GM12878 (cell line): Measurements from ENCODE around the gene GALNT9. TPM values are rescaled to one million over a fixed set of nuclear protein-coding genes. Genes with fewer than 3 reads are reported as not detected.

Experiments used
- ATAC-seq: fragments of 200-7000 bp; cut with Tn5 transposase; 3 replicates; pipeline ENCODE4 v1.9.1; 2020; ENCODE audit warnings: mild to moderate bottlenecking, moderate library complexity
- BruUV-seq: library from RNA; stranded (reverse); fragments of 400-500 nt; replicated peaks from 2 replicates; lab custom pipeline; 2021; lab: Mats Ljungman, UMichigan
- CTCF ChIA-PET: fragments of 300-600 bp; sonication (Branson Sonifier 250); formaldehyde crosslinking; extraction: SDS; loops from one replicate; lab custom pipeline; 2021; ENCODE audit warnings: inconsistent platforms; lab: Yijun Ruan, JAX
- POLR2A ChIA-PET: fragments of 350-600 bp; formaldehyde crosslinking; extraction: SDS; loops from one replicate; lab custom pipeline; 2021; ENCODE audit warnings: inconsistent platforms; lab: Charles Lee
- RAD21 ChIA-PET: fragments of 300-600 bp; sonication (Branson Sonifier 250); formaldehyde crosslinking; loops from one replicate; lab custom pipeline; 2023; ENCODE audit warnings: antibody characterized with exemption; ENCODE audit not compliant: unreplicated experiment; lab: Charles Lee
- SMC1A ChIA-PET: fragments of 300-600 bp; sonication (Branson Sonifier 250); formaldehyde crosslinking; loops from one replicate; lab custom pipeline; 2023; ENCODE audit not compliant: unreplicated experiment, uncharacterized antibody; lab: Charles Lee
- DNase-seq: peaks from one replicate; pipeline ENCODE4 v3.0.0-alpha.2; 2011; ENCODE audit warnings: low read depth, low spot score
- FAIRE-seq: peaks from 3 replicates; lab custom pipeline; 2011; peaks lifted over from hg19 to GRCh38; lab: Jason Lieb, UNC
- H2AFZ ChIP-seq: 2 replicates; pipeline ENCODE4 v1.6.0; 2011; ENCODE audit warnings: low read depth, low read length, control low read depth; ENCODE audit not compliant: control insufficient read depth
- H3K27ac ChIP-seq: 2 replicates; pipeline ENCODE4 v1.5.1; 2011; ENCODE audit warnings: control low read depth; ENCODE audit not compliant: control insufficient read depth, insufficient read depth
- H3K27me3 ChIP-seq, 2 experiments: replicated peaks in 1 of 2; 2 replicates each; pipeline versions ENCODE4 v1.6.0 to v1.6.1; 2011; ENCODE audit warnings: low read length in 1 of 2; ENCODE audit not compliant: control insufficient read depth in 2 of 2, insufficient read depth in 2 of 2
- H3K36me3 ChIP-seq, 2 experiments: 2 replicates each; pipeline ENCODE4 v1.5.1; 2011; ENCODE audit warnings: low read length in 1 of 2; ENCODE audit not compliant: control insufficient read depth in 2 of 2, insufficient read depth in 2 of 2
- H3K4me1 ChIP-seq: 2 replicates; pipeline ENCODE4 v1.6.1; 2011; ENCODE audit warnings: mild to moderate bottlenecking, low read length, moderate library complexity, mixed read lengths; ENCODE audit not compliant: control insufficient read depth, insufficient read depth
- H3K4me2 ChIP-seq: 2 replicates; pipeline ENCODE4 v1.6.0; 2011; ENCODE audit warnings: control low read depth; ENCODE audit not compliant: control insufficient read depth, insufficient read depth
- H3K4me3 ChIP-seq: fragments of 200-600 bp; sonication (generic); 2 replicates; pipeline ENCODE4 v1.5.1; 2016
- H3K79me2 ChIP-seq: 2 replicates; pipeline ENCODE4 v1.6.0; 2011; ENCODE audit warnings: low read length; ENCODE audit not compliant: control insufficient read depth, insufficient read depth
- H3K9ac ChIP-seq: 2 replicates; pipeline ENCODE4 v1.8.0; 2011; ENCODE audit warnings: low read length, control low read depth, mixed read lengths; ENCODE audit not compliant: control insufficient read depth, insufficient read depth
- H3K9me3 ChIP-seq: replicated peaks from 3 replicates; pipeline ENCODE4 v1.5.1; 2011; ENCODE audit warnings: mild to moderate bottlenecking, low read length; ENCODE audit not compliant: control insufficient read depth, insufficient read depth
- H4K20me1 ChIP-seq: 2 replicates; pipeline ENCODE4 v1.6.0; 2011; ENCODE audit not compliant: control insufficient read depth, insufficient read depth
- CREM ChIP-seq: IDR thresholded peaks from 2 replicates; pipeline ENCODE4 v1.6.1; 2014; ENCODE audit warnings: antibody characterized with exemption, low read depth
- E2F4 ChIP-seq: IDR thresholded peaks from 2 replicates; pipeline ENCODE4 v1.6.1; 2012; ENCODE audit warnings: low read depth, low read length, improper control_type of control experiment
- ESRRA ChIP-seq: IDR thresholded peaks from 2 replicates; pipeline ENCODE4 v1.6.1; 2012; ENCODE audit warnings: mild to moderate bottlenecking, low read length, improper control_type of control experiment
- HCFC1 ChIP-seq: fragments of 150-350 bp; IDR thresholded peaks from 2 replicates; pipeline ENCODE4 v1.6.1; 2014; ENCODE audit warnings: low read length
- IRF3 ChIP-seq: fragments of 450-650 bp; IDR thresholded peaks from 2 replicates; pipeline ENCODE4 v1.6.1; 2014; ENCODE audit warnings: mild to moderate bottlenecking
- JUND ChIP-seq: IDR thresholded peaks from 2 replicates; pipeline ENCODE4 v1.6.1; 2012; ENCODE audit warnings: low read depth, mild to moderate bottlenecking, low read length, improper control_type of control experiment, moderate library complexity
- NFIC ChIP-seq: IDR thresholded peaks from 2 replicates; pipeline ENCODE4 v1.6.1; 2012; ENCODE audit warnings: low read depth, mild to moderate bottlenecking, inconsistent platforms, low read length, moderate library complexity
- NKRF ChIP-seq: fragments of 450-650 bp; conservative IDR thresholded peaks from 2 replicates; pipeline ENCODE4 v1.6.1; 2017; ENCODE audit warnings: mild to moderate bottlenecking, moderate library complexity
- PML ChIP-seq: IDR thresholded peaks from 2 replicates; pipeline ENCODE4 v1.6.1; 2012; ENCODE audit warnings: low read length, inconsistent platforms
- ZBTB4 ChIP-seq: fragments of 450-650 bp; formaldehyde crosslinking; IDR thresholded peaks from 2 replicates; pipeline ENCODE4 v1.4.0; 2022; ENCODE audit warnings: mild to moderate bottlenecking, moderate library complexity
- ZZZ3 ChIP-seq: IDR thresholded peaks from 2 replicates; pipeline ENCODE4 v1.6.1; 2011; ENCODE audit warnings: low read depth; ENCODE audit not compliant: control insufficient read depth, insufficient read length
- WGBS: methylation state at CpG from one replicate; pipeline ENCODE4 v1.1.6; 2016; ENCODE audit warnings: low lambda C conversion rate; ENCODE audit not compliant: insufficient replicate concordance, insufficient coverage; ENCODE audit errors: missing lambda C conversion rate; 5-methylcytosine and 5-hydroxymethylcytosine counted together
- in situ Hi-C: fragments of 300-500 bp; cut with MboI; formaldehyde crosslinking; loops from 9 replicates; pipeline ENCODE4 v1.14.3; 2018; ENCODE audit warnings: mixed read lengths
- intact Hi-C: fragments of 100-400 bp; cut with micrococcal nuclease; formaldehyde crosslinking; loops from one replicate; pipeline ENCODE4 v1.14.2; 2022; ENCODE audit not compliant: unreplicated experiment
- polyA plus RNA-seq, 11 experiments: library from polyadenylated mRNA; depleted of rRNA in 4 of 11; unstranded in 6 of 11; stranded (reverse) in 5 of 11; fragments of >200 nt; fragmentation: Nextera tagmentation in 4 of 11; fragmentation: Illumina TruSeq in 1 of 11; extraction: Ambion mirVana in 4 of 11; extraction: Trizol in 1 of 11; gene quantifications; 1 replicate in 1 of 11; 2 replicates in 10 of 11; pipeline versions ENCODE4 v1.2.1 to v1.2.3, GENCODE V29; 2011 to 2016; ENCODE audit warnings: inconsistent platforms in 2 of 11, missing spikeins in 2 of 11, low read depth in 1 of 11
- total RNA-seq, 4 experiments: library from RNA; depleted of rRNA in 3 of 4; stranded (reverse); fragments of >200 nt in 3 of 4; fragmentation: Illumina TruSeq in 1 of 4; extraction: Trizol in 1 of 4; gene quantifications; 2 replicates each; pipeline versions ENCODE4 v1.2.1 to v1.2.3, GENCODE V29; 2013 to 2021

Gene GALNT9
- total and polyA plus RNA-seq, 10 of the 15 experiments (the other 5 are each of a cell fraction or from before 2014, with no cell fraction given) = 0.04 TPM; not detected in 9

- WGBS = 47% methylated on average over 18 of the region's 23 CpGs
These were observed 57.7 kb downstream of the GALNT9 start for GRCh38 chr12:132271755-132272092.

More at GRCh38 chr12:132271755-132272092, 57.7 kb downstream of the GALNT9 start:
- POLR2A ChIA-PET = no interaction called here
- no peak for ATAC-seq
- CTCF ChIA-PET = no interaction called here
- Histone ChIP-seq H3K9ac (no peak overlapping the region), H3K4me2 (no peak overlapping the region), H3K27ac (no peak overlapping the region), H3K4me1 (no peaks in the 10 kb centered on the region), H3K9me3 (no peaks in the 10 kb centered on the region; the same call in 2 of the 3 replicates), H3K36me3 (no peaks in the 10 kb centered on the region), H2AFZ (no peak overlapping the region), H3K27me3 (no peaks in the 10 kb centered on the region), H3K79me2 (no peaks in the 10 kb centered on the region), H3K4me3 (no peak overlapping the region), H4K20me1 (no peaks in the 10 kb centered on the region)
- no TSS peak for BruUV-seq
- no peak for FAIRE-seq
- no peak for DNase-seq
- no peak for TF ChIP-seq JUND
- TF ChIP-seq NKRF = no peak
- TF ChIP-seq ZBTB4 (CRISPR knock-in tag) = no peak
- no peak for TF ChIP-seq ESRRA
- no peak for TF ChIP-seq CREM
- TF ChIP-seq ZZZ3 = no peak
- no peak for TF ChIP-seq E2F4
- TF ChIP-seq IRF3 = no peak
- no peak for TF ChIP-seq HCFC1
- TF ChIP-seq NFIC = no peak
- no peak for TF ChIP-seq PML
- intact Hi-C loops (no loop called here), in situ Hi-C loops (no loop called here)
- RAD21 ChIA-PET = no interaction called here
- SMC1A ChIA-PET = no interaction called here
